Neural cell (in vitro differentiated cells): ENCODE measurements around the gene ASPSCR1. TPM values are rescaled to one million over a fixed set of nuclear protein-coding genes. Genes with fewer than 3 reads are reported as not detected.
"Not testable (repeated sequence)": the region's sequence is repeated elsewhere in the genome, so short reads cannot be mapped to it uniquely, and the experiment has no call there.

ENCODE experiments used
- H2AFZ ChIP-seq: fragments of 200-600, 300-800 bp; sonication (generic), shearing (Covaris generic); 2 replicates; pipeline ENCODE4 v1.6.0; 2014; ENCODE audit warnings: low read depth, mild to moderate bottlenecking, antibody characterized with exemption, low read length, moderate library complexity
- H3F3A ChIP-seq: fragments of 200-600 bp; shearing (Covaris generic); 2 replicates; pipeline ENCODE4 v1.6.1; 2016; ENCODE audit warnings: mild to moderate bottlenecking, moderate library complexity, mixed read lengths, antibody characterized with exemption, low read length; ENCODE audit not compliant: insufficient read depth, poor library complexity, severe bottlenecking
- H3K27ac ChIP-seq: fragments of 200-600, 300-800 bp; sonication (generic), shearing (Covaris generic); 2 replicates; pipeline ENCODE4 v1.5.1; 2014; ENCODE audit warnings: mild to moderate bottlenecking, low read length, moderate library complexity
- H3K27me3 ChIP-seq: fragments of 300-800, 200-600 bp; sonication (generic), shearing (Covaris generic); 2 replicates; pipeline ENCODE4 v1.6.0; 2014; ENCODE audit warnings: mild to moderate bottlenecking, low read depth, low read length, moderate library complexity; ENCODE audit not compliant: insufficient read depth
- H3K36me3 ChIP-seq: fragments of 300-800, 200-600 bp; sonication (generic), shearing (Covaris generic); 2 replicates; pipeline ENCODE4 v1.5.1; 2014; ENCODE audit warnings: mild to moderate bottlenecking, antibody characterized with exemption, low read length, moderate library complexity; ENCODE audit not compliant: insufficient read depth
- H3K4me2 ChIP-seq: fragments of 300-800, 200-600 bp; sonication (generic), shearing (Covaris generic); 2 replicates; pipeline ENCODE4 v1.6.0; 2014; ENCODE audit warnings: mild to moderate bottlenecking, low read length
- H3K4me3 ChIP-seq: fragments of 300-800, 200-600 bp; sonication (generic), shearing (Covaris generic); 2 replicates; pipeline ENCODE4 v1.5.1; 2014; ENCODE audit warnings: mild to moderate bottlenecking, low read length, moderate library complexity
- H3K79me2 ChIP-seq: fragments of 200-600 bp; shearing (Covaris generic); replicated peaks from 2 replicates; pipeline ENCODE4 v1.6.0; 2014; ENCODE audit warnings: mild to moderate bottlenecking, low read length, moderate library complexity; ENCODE audit not compliant: insufficient read depth
- H3K9ac ChIP-seq: fragments of 300-800, 200-600 bp; sonication (generic), shearing (Covaris generic); 2 replicates; pipeline ENCODE4 v1.6.1; 2016; ENCODE audit warnings: mild to moderate bottlenecking, low read length, mixed read lengths
- H3K9me2 ChIP-seq: fragments of 200-600 bp; shearing (Covaris generic); 2 replicates; pipeline ENCODE4 v1.6.1; 2016; ENCODE audit warnings: mild to moderate bottlenecking, low read length, mixed read lengths; ENCODE audit not compliant: insufficient read depth
- H3K9me3 ChIP-seq: fragments of 200-600, 300-800 bp; sonication (generic), shearing (Covaris generic); 2 replicates; pipeline ENCODE4 v1.6.1; 2016; ENCODE audit warnings: mild to moderate bottlenecking, mixed run types, low read length, moderate library complexity, mixed read lengths
- H4K20me1 ChIP-seq: fragments of 200-600 bp; shearing (Covaris generic); 2 replicates; pipeline ENCODE4 v1.6.1; 2016; ENCODE audit warnings: mild to moderate bottlenecking, mixed run types; ENCODE audit not compliant: insufficient read depth
- EP300 ChIP-seq: fragments of 450-650 bp; conservative IDR thresholded peaks from 2 replicates; pipeline ENCODE4 v1.6.1; 2014; ENCODE audit warnings: antibody characterized with exemption, mild to moderate bottlenecking, moderate library complexity; ENCODE audit not compliant: poor library complexity, severe bottlenecking
- EZH2 ChIP-seq: fragments of 200-600, 300-800 bp; shearing (Covaris generic), sonication (generic); IDR thresholded peaks from 2 replicates; pipeline ENCODE4 v1.6.1; 2014; ENCODE audit warnings: antibody characterized with exemption, low read length, borderline replicate concordance, mild to moderate bottlenecking; ENCODE audit not compliant: insufficient read depth, poor library complexity, severe bottlenecking
- MXI1 ChIP-seq: fragments of 450-650 bp; conservative IDR thresholded peaks from 2 replicates; pipeline ENCODE4 v1.6.1; 2014; ENCODE audit warnings: antibody characterized with exemption, mild to moderate bottlenecking; ENCODE audit not compliant: poor library complexity, severe bottlenecking
- POLR2AphosphoS5 ChIP-seq: IDR thresholded peaks from 2 replicates; pipeline ENCODE4 v1.6.1; 2012
- RAD21 ChIP-seq: fragments of 450-650 bp; conservative IDR thresholded peaks from 2 replicates; pipeline ENCODE4 v1.6.1; 2014; ENCODE audit warnings: antibody characterized with exemption, mild to moderate bottlenecking, moderate library complexity
- SMC3 ChIP-seq: fragments of 450-650 bp; conservative IDR thresholded peaks from 2 replicates; pipeline ENCODE4 v1.6.1; 2014; ENCODE audit warnings: antibody characterized with exemption, mild to moderate bottlenecking, moderate library complexity; ENCODE audit not compliant: poor library complexity
- TAF1 ChIP-seq: IDR thresholded peaks from 2 replicates; pipeline ENCODE4 v1.6.1; 2012; ENCODE audit warnings: low read depth
- polyA plus RNA-seq: library from polyadenylated mRNA; depleted of rRNA; stranded (reverse); fragments of >200 nt; gene quantifications from 2 replicates; pipeline ENCODE4 v1.2.3, GENCODE V29; 2014
- TF ChIP-seq, protein P1 (sequence below): fragments of 450-650 bp; IDR thresholded peaks from 2 replicates; pipeline ENCODE4 v1.5.1; 2014; ENCODE audit warnings: antibody characterized with exemption, mild to moderate bottlenecking, moderate library complexity; ENCODE audit not compliant: poor library complexity, severe bottlenecking
- TF ChIP-seq, protein P2 (sequence below): IDR thresholded peaks from 2 replicates; pipeline ENCODE4 v1.6.1; 2012; ENCODE audit warnings: borderline replicate concordance

Gene ASPSCR1
- polyA plus RNA-seq, 1 donor from 2014 or later, result 28.0 TPM

DNA sequence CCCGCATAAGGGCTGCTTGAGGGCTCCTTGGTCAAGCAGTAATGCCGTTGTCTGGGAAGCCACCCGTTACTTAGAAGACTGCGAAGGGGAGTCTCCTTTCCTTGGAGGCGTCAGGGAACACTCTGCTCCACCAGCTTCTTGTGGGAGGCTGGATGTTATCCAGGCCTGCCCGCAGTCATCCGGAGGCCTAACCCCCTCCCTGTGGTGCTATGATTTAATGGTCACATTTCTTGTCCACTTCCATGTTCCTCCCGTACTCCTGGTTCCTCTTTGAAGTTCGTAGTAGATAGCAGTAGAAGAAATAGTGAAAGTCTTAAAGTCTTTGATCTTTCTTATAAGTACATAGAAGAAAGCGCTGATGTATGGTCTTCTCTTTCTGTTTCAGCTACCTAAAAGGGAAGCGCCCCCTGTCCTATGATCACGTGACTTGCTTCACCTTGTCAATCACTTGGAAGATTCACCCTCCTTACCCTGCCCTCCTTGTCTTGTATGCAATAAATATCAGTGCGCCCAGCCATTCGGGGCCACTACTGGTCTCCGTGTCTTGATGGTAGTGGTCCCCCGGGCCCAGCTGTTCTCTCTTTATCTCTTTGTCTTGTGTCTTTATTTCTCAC is 61.5 kb downstream of the ASPSCR1 start:
- not testable (repeated sequence) for H3K9me3 ChIP-seq, H3K27me3 ChIP-seq, H3K79me2 ChIP-seq, H3K27ac ChIP-seq, H3K4me2 ChIP-seq, H3F3A ChIP-seq, H3K36me3 ChIP-seq, H3K9ac ChIP-seq, H2AFZ ChIP-seq, H4K20me1 ChIP-seq, H3K4me3 ChIP-seq, H3K9me2 ChIP-seq

GRCh38 chr17:82039695-82040299 is 62.4 kb downstream of the ASPSCR1 start:
- Histone ChIP-seq H3K36me3 (no peaks in the 10 kb centered on the region), H3K79me2 (no peaks in the 10 kb centered on the region), H3F3A (peaks cover 8% of the 10 kb centered on the region), H4K20me1 (no peaks in the 10 kb centered on the region), H3K4me2 (no peak overlapping the region), H3K9me3 (no peaks in the 10 kb centered on the region), H2AFZ (no peak overlapping the region), H3K27me3 (no peaks in the 10 kb centered on the region), H3K9me2 (no peaks in the 10 kb centered on the region), H3K9ac (no peak overlapping the region), H3K4me3 (no peak overlapping the region), H3K27ac (no peak overlapping the region)
- TF ChIP-seq MXI1, result no peak
- no peak for TF ChIP-seq TAF1
- TF ChIP-seq, protein P1, sequence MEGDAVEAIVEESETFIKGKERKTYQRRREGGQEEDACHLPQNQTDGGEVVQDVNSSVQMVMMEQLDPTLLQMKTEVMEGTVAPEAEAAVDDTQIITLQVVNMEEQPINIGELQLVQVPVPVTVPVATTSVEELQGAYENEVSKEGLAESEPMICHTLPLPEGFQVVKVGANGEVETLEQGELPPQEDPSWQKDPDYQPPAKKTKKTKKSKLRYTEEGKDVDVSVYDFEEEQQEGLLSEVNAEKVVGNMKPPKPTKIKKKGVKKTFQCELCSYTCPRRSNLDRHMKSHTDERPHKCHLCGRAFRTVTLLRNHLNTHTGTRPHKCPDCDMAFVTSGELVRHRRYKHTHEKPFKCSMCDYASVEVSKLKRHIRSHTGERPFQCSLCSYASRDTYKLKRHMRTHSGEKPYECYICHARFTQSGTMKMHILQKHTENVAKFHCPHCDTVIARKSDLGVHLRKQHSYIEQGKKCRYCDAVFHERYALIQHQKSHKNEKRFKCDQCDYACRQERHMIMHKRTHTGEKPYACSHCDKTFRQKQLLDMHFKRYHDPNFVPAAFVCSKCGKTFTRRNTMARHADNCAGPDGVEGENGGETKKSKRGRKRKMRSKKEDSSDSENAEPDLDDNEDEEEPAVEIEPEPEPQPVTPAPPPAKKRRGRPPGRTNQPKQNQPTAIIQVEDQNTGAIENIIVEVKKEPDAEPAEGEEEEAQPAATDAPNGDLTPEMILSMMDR, result no peak
- no peak for TF ChIP-seq SMC3
- TF ChIP-seq, protein P2, sequence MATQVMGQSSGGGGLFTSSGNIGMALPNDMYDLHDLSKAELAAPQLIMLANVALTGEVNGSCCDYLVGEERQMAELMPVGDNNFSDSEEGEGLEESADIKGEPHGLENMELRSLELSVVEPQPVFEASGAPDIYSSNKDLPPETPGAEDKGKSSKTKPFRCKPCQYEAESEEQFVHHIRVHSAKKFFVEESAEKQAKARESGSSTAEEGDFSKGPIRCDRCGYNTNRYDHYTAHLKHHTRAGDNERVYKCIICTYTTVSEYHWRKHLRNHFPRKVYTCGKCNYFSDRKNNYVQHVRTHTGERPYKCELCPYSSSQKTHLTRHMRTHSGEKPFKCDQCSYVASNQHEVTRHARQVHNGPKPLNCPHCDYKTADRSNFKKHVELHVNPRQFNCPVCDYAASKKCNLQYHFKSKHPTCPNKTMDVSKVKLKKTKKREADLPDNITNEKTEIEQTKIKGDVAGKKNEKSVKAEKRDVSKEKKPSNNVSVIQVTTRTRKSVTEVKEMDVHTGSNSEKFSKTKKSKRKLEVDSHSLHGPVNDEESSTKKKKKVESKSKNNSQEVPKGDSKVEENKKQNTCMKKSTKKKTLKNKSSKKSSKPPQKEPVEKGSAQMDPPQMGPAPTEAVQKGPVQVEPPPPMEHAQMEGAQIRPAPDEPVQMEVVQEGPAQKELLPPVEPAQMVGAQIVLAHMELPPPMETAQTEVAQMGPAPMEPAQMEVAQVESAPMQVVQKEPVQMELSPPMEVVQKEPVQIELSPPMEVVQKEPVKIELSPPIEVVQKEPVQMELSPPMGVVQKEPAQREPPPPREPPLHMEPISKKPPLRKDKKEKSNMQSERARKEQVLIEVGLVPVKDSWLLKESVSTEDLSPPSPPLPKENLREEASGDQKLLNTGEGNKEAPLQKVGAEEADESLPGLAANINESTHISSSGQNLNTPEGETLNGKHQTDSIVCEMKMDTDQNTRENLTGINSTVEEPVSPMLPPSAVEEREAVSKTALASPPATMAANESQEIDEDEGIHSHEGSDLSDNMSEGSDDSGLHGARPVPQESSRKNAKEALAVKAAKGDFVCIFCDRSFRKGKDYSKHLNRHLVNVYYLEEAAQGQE, result no peak
- TF ChIP-seq EZH2, result no peak

GRCh38 chr17:82041144-82041814 is 63.9 kb downstream of the ASPSCR1 start:
- no peak overlapping the region for H3K4me3 ChIP-seq
- no peak overlapping the region for H3K27ac ChIP-seq
- H3F3A ChIP-seq, result peaks cover 8% of the 10 kb centered on the region
- no peaks in the 10 kb centered on the region for H3K79me2 ChIP-seq
- no peak overlapping the region for H2AFZ ChIP-seq
- no peaks in the 10 kb centered on the region for H3K9me3 ChIP-seq
- no peaks in the 10 kb centered on the region for H3K36me3 ChIP-seq
- H3K27me3 ChIP-seq, result no peaks in the 10 kb centered on the region
- H3K4me2 ChIP-seq, result no peak overlapping the region
- no peaks in the 10 kb centered on the region for H3K9me2 ChIP-seq
- H3K9ac ChIP-seq, result no peak overlapping the region
- H4K20me1 ChIP-seq, result no peaks in the 10 kb centered on the region
- TF ChIP-seq EP300 (no peak), POLR2AphosphoS5 (no peak), EZH2 (no peak), RAD21 (no peak), MXI1 (no peak), TAF1 (no peak)
- TF ChIP-seq, protein P1, result no peak
- TF ChIP-seq, protein P2, result no peak
